HG02623 (cell line): ENCODE data around the gene PVRIG.
"Not testable (repeated sequence)": the region's sequence is repeated elsewhere in the genome, so short reads cannot be mapped to it uniquely, and the experiment has no call there.

Source experiments
- ATAC-seq: cut with Tn5 transposase; IDR thresholded peaks from one replicate; pipeline ENCODE4 v1.9.1; 2021; ENCODE audit warnings: moderate library complexity; ENCODE audit not compliant: unreplicated experiment

Gene PVRIG

DNA sequence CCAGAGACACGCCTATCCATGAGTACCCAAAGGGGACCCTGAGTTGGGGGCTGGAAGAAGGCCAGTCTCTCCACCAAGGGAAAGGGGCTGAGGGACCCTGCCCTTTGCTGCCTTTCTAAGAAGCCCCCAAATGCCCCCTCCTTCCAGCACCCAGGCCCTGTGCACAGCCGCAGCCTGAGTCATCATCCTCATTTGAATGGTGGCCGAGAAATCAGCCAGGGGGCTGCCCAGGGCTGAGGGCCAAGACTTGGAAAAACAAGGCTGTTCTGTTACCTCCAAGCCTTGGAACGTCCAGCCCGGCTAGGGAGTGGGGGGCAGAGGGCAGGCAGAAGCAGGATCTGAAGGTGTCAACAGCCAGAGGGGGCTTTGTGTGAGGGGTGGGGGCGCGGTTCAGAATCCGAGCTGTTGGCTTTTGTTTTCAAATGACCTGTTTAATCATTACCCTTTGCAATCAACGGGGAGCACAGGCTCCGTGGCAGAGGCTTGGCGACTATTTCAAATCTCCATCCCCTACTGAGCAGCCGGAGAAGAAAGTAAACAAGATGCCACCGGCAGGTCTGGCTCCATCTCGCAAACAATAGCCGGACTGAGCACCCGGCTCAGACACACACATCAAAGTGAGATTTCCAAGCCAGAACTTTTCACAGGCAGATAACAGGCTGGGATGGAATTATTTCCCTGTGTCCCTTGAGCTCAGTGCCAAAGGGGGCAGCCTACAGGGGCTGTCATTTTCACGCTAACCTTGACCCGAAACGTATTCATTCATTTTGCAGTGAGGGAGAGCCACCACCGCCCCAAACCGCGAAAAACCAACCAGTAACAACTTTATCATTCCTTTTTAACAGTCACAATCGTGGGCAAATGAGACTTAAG, 50.5 kb downstream of the PVRIG start:
- ATAC-seq, result not testable (repeated sequence)
